Pons (tissue), 1 donor: ENCODE data around the gene VDR.

ENCODE experiments used
- DNase-seq: peaks from one replicate; pipeline ENCODE4 v3.0.0-alpha.2; 2016; ENCODE audit warnings: low spot score

The VDR gene

DNA sequence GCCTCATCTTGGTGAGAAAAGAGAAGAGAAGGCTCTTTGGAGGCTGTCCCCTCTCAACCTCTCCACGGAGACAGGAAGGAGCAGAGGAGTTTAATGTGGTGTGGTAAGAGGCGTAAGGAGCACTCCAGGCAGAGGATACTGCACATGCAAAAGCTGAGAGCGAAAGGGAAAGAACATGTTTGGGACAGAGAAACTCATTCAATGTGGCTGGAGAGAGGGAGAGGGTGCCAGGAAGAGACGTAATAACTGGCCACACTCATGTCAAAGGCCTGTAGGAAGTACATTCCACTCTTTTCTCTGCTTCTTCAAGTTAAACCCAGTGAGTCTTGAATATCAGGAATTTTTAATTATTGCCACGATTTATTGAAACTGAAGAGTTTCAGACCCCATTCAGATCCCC, 12.0 kb downstream of the VDR start:
- DNase-seq = no peak

DNA sequence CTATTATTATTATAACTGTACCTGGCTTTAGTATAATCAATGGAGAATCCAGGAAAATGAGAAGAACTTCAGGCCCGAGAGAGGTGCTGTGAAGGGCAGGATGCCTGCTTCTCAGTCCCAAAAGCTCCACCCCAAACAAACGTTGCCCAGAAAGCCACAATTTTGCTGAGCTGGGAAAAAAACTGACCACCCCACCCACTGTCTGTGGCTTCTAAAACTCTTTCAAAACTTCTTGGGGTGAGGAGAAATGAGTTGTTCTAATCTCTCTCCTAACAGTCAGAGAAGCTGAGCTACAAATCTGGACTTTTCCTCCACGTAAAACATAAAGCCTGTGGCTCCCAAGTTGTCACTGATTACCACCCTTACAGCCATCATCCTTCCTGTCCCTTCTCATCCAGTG, 13.4 kb downstream of the VDR start:
- no peak for DNase-seq

DNA sequence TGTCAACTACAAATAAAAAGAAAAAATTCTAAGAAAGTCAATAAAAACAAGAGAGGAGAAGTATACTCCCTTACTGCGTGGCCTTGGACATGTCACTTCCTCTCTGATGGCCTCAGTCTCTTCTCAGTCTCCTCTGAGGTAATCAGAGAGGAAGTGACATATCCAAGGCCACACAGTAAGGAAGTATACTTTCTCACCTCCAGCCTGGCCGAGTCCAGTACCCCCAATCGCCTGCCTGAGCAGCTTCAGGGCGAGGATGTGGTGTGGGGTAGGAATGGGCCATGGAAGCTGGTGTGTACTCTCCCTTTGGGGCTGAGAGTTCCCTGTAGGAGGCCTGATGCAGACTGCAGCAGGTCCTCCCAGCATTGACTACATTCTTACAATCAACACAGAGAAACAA, 15.8 kb downstream of the VDR start:
- no peak for DNase-seq

DNA sequence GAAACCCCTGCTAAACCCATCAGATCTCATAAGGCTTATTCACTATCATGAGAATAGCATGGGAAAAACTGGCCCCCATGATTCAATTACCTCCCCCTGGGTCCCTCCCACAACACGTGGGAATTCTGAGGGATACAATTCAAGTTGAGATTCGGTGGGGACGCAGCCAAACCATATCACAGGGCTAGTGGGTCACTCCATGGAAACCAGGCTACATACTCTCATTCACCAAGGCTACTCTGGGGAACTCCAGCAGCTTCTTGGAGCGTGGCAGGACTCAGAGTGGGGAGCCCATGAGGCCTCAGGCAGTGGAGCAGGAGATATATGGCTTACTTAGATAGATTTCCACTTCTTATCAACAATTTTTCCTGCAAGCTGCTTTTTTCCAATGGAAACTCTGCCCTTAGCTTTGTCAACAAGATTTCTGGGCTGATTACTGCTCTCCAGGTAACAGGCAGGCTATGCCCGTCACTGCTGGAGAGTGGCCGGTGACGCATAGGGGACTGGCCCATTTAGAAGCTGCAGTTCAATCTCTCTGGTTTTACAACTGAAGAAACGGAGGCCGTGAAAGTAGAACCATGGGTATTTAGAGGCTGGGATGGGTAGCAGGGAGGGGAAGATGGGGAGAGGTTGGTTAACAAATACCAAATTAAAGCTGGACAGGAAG, 16.5 kb downstream of the VDR start:
- DNase-seq = no peak

DNA sequence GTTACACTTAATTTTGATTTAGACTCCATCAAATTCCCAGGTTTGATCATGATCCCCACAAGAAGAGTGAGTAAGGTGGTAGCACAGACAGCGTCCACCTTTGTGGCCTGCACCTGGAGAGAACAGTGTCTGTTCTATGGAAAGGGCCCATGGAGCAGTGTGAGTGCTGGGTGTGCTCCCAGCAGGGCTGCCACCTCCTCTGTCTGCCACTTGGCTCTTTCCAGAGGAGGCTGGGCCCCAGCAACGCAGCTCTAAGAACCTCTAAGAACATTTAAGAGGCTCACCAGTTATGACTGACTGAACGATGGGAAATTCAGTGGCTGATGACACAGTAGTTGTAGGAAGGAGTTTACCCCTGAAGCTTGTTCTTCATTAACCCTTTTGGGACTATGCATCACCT, 17.3 kb downstream of the VDR start:
- no peak for DNase-seq

DNA sequence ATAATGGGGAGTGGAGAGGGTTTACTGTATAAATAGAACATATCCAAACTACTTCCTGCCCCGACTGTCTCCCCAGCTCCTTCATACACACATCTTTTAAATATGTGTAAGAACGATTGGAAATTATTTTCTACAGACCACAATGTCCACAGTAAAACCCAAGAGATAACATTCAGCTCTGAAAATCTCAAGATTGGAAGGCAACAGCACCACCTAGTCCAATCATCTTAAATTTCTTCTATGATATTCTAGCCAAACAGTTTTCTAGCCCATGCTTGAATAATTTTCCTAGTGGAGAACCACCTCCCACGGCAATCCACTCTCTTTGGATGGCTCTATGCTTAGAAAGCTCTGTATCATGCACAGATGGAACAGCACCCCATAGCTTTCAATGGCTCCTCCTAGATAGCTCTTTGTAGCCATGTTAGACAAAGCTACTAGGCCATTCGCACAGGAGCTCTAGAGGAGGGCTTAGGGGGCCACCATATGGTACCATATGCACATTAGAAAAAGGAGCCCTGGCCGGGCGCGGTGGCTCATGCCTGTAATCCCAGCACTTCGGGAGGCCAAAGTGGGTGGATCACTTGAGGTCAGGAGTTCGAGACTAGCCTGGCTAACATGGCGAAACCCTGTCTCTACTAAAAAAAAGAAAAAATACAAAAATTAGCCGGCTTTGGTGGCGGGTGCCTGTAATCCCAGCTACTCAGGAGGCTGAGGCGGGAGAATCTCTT, 18.1 kb downstream of the VDR start:
- DNase-seq = no peak

DNA sequence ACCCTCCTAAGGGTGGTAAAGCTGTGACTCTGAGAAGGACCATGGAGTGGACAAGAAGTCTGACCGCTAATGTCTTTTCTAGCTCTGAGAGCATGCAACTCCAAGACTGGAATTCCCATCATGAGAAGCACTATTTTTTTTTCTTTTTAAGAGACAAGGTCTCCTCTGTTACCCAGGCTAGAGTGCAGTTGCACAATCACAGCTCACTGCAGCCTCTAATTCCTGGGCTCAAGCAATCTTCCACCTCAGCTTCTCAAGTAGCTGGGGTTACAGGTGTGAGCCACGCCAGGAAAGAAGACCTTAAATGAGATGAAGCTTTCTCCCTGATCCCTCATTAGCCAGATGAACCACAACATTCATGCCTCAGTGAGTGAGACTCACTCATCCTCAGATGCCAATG, 19.2 kb downstream of the VDR start:
- DNase-seq = no peak

DNA sequence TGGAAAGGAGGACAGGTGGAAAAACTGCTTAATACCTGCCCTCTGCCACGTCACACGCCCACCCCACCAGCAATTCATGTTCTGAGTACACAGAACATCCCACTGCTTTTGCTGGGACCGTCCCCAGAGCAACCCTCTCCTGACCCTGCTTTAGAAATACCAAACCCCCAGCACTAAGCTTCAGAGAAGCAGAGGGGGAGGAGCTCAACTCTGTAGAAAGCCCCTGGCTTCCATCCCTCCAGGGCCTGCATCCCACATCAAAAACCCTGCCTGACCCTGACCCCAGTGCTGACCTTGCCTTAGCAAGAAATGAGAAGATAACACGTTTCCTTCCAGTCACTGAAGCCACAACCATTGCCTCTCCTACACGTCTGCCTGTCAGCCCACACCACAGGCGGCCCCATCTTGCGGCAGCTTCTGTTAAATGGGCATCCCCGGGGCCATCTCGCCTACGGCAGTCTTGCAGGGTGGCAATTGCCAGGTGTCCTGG, 19.7 kb downstream of the VDR start:
- no peak for DNase-seq

DNA sequence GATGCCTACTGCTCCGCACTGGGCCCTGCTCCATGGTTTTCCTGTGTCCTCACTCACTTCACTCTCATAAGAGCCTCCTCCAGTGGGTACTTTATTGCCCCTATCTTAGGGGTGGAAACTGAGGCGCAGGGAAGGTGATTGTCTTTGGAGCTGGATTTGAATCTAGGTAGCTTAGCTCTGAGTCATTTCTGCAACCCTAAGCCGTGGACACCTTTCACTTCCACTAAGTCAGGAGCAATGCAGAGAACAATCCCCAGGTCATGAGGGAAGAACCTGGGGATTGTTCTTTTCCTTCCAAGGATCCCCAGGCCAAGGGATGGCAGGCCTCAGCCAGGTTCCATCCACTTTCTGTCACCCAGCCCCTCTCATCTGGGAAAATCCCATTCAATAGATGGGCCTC, 20.3 kb downstream of the VDR start:
- DNase-seq = no peak

DNA sequence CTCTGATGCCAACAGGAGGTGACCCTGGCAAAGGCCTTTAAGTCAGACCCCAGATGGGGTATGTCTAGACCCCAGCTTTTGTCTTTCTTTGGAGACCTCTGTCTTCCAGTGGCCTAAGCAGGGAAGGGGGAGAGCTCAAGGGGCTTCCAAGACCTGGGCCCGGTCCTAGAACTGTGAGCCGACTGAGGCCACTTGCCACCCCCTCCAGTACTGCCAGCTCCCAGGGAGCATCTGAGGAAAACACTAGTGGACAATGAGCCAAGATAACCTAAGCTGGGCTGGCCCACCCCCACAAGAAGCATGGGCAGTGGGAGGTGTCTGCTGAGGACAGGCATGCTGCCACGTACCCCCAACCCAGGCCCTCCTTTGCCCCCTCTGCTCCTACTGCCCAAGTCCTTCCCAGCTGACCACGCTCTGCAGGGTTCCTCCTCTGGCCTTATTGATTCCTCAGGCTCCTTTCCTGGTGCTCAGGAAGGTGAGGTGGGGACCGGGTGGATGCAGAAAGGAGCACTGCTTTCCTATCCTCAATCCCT, 21.1 kb downstream of the VDR start:
- no peak for DNase-seq

DNA sequence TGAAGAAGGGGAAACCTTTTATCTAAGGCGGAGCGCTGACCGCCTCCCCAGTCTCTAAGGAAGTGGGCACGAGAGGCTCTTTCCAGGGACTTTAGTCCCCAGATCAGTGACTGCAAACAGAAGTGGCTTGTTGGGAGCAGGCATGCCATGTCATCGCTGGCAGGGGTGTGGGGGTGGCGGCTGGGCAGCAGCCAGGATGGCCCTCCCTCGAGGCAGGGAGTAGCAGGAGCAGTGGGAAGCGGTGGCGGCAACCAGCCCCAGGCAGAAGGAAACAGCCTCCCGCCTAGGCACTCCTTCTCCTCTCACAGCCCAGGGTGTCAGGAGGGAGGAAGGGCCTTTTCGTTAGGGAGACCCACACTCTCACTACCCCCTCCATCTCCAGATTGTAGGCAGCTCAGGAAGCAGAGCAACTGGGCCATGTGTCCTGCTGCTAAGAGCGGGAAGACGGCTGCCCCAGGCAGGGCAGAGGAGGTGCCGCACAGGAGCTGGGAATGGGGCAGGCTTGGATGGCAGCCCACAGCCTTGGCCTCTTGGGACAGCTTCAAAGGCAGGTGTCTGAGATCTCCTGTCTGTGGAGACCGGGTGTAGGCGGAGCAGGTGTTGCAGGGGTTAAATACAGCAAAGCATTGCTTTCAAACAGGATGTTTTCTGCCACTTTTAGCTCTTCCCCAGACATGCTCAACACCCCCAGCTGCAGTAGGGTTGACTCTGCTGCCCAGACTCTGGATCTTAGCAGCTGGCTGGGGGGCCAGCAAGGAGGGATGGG, 21.8 kb downstream of the VDR start:
- no peak for DNase-seq

DNA sequence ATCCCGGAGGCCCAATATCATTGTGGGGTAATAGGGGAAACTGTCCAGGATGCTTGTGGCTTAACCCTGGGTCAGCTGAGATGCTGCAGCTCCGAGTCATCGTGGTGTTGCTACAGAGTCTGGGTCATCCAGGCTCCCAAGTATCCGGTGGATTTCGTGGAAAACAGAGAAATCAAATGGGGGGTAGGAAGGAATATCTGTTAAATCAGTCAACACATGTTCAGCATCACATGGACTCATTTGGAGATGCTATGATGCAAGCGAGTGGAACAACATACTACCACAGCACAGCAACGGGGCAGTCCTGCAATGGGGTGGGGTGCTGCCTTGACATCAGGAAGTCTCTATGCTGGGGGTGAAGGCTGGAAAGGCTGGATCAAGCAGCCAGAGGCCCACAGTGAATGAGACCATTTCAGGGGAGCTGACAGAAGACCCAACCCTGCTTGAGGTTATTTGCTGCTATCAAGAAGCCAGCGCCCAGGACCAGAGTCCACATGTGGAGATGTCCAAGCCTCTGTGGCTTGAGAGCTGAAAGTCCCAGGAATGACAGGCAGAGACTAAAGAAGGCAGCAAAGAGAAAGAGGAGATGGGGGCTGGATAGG, 22.9 kb downstream of the VDR start:
- DNase-seq = no peak

DNA sequence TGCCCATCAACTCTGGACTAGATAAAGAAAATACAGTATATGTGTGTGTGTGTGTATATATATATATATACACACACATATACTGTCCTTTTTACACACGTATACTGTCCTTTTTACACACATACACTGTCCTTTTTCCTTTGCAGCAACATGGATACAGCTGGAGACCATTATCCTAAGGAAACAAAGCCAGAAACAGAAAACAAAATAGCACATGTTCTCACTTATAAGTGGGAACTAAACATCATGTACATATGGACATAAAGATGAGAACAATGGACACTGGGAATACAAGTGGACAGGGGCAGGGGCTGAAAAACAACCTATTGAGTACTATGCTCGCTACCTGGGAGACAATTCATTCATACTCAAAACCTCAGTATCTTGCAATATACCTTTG, 23.7 kb downstream of the VDR start:
- no peak for DNase-seq

DNA sequence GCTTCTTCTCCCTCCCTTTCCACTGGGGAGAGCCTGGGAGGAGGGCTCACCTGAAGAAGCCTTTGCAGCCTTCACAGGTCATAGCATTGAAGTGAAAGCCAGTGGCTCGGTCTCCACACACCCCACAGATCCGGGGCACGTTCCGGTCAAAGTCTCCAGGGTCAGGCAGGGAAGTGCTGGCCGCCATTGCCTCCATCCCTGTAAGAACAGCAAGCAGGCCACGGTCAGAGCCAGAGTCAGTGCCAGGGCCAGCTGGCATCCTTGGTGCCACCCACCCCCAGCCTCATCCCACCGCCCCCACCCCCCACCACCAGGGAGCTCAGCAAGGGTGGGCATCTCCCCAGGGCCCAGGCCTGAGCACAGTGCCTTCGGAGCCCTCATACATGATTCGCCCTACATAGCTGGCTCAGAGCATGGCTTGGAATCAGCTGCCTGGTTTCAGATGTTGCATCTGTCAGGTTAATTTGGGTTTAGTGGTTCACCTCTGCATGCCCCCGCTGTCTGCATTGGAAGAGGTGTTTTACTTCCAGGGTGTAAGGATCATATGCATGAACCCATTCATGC, 25.8 kb downstream of the VDR start:
- DNase-seq = no peak

DNA sequence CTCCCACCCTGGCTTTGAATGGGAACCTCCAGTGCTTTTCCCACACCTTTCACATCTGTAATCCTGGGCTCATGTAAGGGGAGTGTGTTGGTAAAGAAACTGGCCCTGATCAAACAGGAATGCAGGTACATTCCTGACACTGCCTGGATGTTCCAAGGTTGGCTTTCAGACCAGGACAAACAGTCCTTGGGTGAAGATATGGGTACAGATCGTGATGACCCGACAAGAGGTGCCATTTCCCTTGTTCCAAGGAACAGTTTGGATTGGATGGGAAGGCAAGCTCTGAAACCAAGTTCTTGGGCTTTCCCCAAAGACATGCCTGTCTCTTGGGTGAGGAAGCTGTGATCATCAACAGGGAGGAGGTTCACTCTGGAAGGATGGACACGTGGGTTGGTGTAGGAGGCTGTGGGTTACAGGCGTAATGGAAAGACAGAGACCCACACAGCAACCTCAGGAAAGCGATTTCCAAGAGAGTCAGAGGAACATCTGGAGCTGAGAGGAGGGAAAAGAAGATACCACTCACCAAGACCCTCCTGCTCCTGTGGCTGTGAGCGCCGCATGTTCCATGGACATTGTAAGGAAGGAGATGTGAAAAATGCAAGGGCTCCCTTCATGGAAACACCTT, 26.4 kb downstream of the VDR start:
- no peak for DNase-seq

DNA sequence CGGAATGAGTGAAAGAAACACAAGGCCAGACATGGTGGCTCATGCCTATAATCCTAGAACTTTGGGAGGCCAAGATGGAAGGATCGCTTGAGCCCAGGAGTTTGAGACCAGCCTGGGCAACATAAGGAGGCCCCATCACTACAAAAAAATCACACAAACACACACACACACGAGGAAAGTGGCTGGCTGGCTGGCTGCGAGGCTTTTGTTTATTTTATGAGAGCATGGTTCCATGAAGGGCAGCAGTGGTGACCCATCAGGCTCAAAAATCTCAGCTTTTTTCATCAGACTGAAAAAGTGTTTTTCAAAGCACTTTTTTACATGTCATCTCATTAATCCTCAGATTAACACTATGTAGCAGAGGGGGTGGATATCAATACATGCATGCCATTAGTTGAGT, 27.7 kb downstream of the VDR start:
- no peak for DNase-seq

DNA sequence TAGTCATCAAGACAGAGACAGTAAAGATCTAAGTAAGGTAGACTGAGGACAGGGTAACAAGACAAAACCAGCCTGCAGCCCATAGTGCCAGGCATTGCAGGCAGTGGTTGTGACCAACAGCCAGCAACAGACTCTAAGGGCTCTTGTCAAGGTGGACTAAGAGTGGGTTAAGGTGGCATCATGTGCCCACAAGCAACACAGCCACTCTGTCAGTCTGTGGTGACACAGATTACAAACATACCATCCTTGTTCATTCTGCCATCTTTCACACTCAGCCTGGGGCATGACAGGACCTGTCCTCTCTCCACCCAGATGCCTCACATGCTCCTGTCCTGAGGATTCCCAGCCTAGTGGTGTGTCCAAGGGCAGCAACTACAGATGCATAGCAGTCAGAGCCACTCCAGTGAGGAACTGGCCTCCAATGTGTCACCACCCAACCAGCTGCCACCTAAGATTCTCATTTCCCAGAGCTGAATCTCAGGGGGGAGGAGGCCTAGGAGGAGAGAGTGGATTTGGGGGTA, 28.3 kb downstream of the VDR start:
- no peak for DNase-seq

DNA sequence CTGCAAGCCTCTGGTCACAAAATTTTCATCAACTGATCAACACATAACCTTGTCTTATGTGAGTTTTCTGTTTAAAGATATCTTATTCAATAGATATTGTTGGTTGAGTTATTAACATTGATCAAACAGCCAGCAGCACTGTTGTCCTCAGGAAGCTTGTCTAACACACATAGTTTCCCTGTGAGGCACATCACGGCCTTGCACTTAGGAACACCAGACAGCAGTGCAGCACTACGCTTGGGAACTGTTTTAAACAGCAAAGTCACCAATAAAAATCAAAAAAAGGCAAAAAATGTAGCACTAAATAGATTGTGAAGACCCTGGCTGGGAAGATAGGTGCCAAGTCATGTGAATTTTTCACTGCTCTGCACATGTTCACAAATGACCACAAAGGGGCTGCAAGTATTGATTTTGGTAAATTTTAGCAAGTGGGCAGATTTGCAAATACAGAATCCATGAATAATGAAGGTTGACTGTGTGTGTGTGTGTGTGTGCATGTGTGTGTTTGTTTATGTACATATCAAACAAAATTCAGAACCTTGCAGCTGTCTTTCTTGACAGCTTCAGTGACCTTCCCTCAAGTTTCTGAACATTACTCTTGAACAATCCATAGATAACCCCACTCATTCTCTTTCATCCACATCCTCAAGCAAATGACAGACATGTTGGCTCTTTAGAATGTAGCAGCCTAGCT, 28.9 kb downstream of the VDR start:
- DNase-seq = no peak

DNA sequence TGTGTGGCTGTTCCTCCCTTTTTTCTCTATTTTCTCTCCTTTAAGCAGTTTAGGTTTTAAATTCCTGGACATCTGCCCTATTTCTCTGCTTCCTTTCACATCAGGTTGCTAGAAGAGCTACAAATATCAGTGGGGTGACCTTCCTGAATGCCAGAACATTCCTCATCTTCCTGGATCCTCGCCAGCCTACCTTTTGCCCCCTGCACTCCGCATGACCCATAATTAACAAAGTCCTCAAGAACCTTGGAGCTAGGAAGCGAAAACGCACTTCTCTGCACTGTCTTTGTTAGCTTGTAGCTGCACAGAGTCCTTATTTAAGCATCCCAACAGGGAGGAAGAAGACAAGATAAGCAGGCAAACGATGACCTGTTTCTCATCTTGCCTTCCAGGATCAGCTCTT, 30.5 kb downstream of the VDR start:
- DNase-seq = no peak

DNA sequence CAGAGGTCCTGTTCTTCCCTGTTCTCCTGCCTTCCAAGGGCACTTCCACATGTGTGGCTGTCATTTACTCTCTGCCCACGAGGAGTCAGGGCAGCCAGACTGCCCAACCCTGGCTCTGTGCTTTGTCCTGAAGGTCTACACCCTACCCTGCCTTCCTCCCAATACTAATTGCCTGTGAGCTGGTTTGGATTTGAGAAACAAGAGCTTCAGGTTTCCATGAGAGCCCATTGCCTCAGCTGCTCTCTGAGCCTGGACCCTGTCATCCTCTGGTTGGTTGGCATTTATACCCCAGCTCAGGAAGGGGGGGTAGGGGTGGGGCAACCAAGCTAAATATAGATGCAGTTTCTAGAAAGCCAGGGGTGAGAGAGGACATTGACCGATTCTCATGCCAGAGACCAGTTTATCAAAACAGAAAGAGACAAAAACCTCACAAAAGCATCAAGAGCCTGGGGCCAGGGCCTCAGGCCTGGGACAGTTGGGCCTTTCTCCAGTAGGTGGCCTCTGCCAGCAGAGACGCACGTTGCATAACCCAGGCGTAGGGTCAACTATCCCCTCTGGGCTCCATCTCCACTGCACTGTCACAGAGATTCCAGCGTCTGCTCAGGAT, 34.5 kb downstream of the VDR start:
- no peak for DNase-seq
